Caco-2 (cell line): ENCODE measurements around the gene PHF12. TPM values are rescaled to one million over a fixed set of nuclear protein-coding genes. Genes with fewer than 3 reads are reported as not detected.
A peak's percentile ranks its signal among the peaks of the same experiment; 100 is the strongest.

ENCODE experiments used
- BruUV-seq: library from RNA; stranded (reverse); fragments of 400-500 nt; replicated peaks from 2 replicates; lab custom pipeline; 2021; lab: Mats Ljungman, UMichigan
- CTCF ChIA-PET: fragments of 300-600 bp; sonication (Branson Sonifier 250); formaldehyde crosslinking; loops from one replicate; lab custom pipeline; 2022; ENCODE audit warnings: antibody characterized with exemption; lab: Charles Lee
- POLR2A ChIA-PET: fragments of 300-600 bp; sonication (Branson Sonifier 250); formaldehyde crosslinking; loops from one replicate; lab custom pipeline; 2022; ENCODE audit warnings: antibody characterized with exemption; lab: Charles Lee
- DNase-seq, 2 experiments: peaks; one replicate each; pipeline versions ENCODE4 v3.0.0 to v3.0.0-alpha.2; 2020 to 2022
- H3K27me3 ChIP-seq: replicated peaks from 2 replicates; pipeline ENCODE4 v1.6.0; 2011; ENCODE audit warnings: low read length; ENCODE audit not compliant: control insufficient read depth, insufficient read depth
- H3K36me3 ChIP-seq: 2 replicates; pipeline ENCODE4 v1.5.1; 2011; ENCODE audit warnings: low read length; ENCODE audit not compliant: control insufficient read depth, insufficient read depth
- H3K4me1 ChIP-seq: fragments of 250-450 bp; sonication (Bioruptor Pico); 2 replicates; pipeline ENCODE4 v1.5.1; 2020; ENCODE audit warnings: mild to moderate bottlenecking
- H3K4me3 ChIP-seq: 2 replicates; pipeline ENCODE4 v1.5.1; 2011; ENCODE audit warnings: low read depth, mild to moderate bottlenecking, control low read depth, low read length
- H3K9me3 ChIP-seq: fragments of 250-450 bp; sonication (Bioruptor Pico); 2 replicates; pipeline ENCODE4 v1.5.1; 2020; ENCODE audit warnings: mild to moderate bottlenecking, moderate library complexity
- H3K27ac Mint-ChIP-seq: one replicate; pipeline ENCODE4 v1.8.0; 2022; ENCODE audit warnings: mixed read lengths; ENCODE audit not compliant: unreplicated experiment
- H3K27me3 Mint-ChIP-seq: one replicate; pipeline ENCODE4 v1.8.0; 2022; ENCODE audit warnings: mixed read lengths; ENCODE audit not compliant: insufficient read depth, unreplicated experiment
- H3K36me3 Mint-ChIP-seq: one replicate; pipeline ENCODE4 v1.8.0; 2022; ENCODE audit warnings: mild to moderate bottlenecking, mixed read lengths; ENCODE audit not compliant: insufficient read depth, unreplicated experiment
- H3K4me1 Mint-ChIP-seq: one replicate; pipeline ENCODE4 v1.8.0; 2022; ENCODE audit warnings: low read depth, mixed read lengths; ENCODE audit not compliant: unreplicated experiment
- H3K4me3 Mint-ChIP-seq: one replicate; pipeline ENCODE4 v1.8.0; 2022; ENCODE audit warnings: mild to moderate bottlenecking, moderate library complexity, mixed read lengths; ENCODE audit not compliant: unreplicated experiment
- H3K9me3 Mint-ChIP-seq: one replicate; pipeline ENCODE4 v1.8.0; 2022; ENCODE audit warnings: mixed read lengths; ENCODE audit not compliant: unreplicated experiment
- CTCF ChIP-seq, 2 experiments: fragments of 200-600 bp in 1 of 2; IDR thresholded peaks; 1 replicate in 1 of 2; 2 replicates in 1 of 2; pipeline versions ENCODE4 v1.5.1 to v1.8.0; 2011 to 2022; ENCODE audit warnings: antibody characterized with exemption in 1 of 2, control low read depth in 1 of 2, inconsistent platforms in 1 of 2, low read depth in 1 of 2, low read length in 1 of 2, mild to moderate bottlenecking in 1 of 2, moderate library complexity in 1 of 2; ENCODE audit not compliant: insufficient read depth in 1 of 2, severe bottlenecking in 1 of 2, unreplicated experiment in 1 of 2
- intact Hi-C: fragments of 100-400 bp; cut with micrococcal nuclease; formaldehyde crosslinking; loops from one replicate; pipeline ENCODE4 v1.10.0; 2022; ENCODE audit not compliant: unreplicated experiment
- total RNA-seq: library from RNA; stranded (reverse); gene quantifications from 2 replicates; pipeline ENCODE4 v1.2.3, GENCODE V29; 2022

The PHF12 gene
- total RNA-seq, 1 experiment from 2014 or later = 49.9 TPM

- BruUV-seq = TSS peak; percentile 28
- Mint-ChIP-seq H3K27me3 (no peaks in the 10 kb centered on the region), H3K9me3 (no peaks in the 10 kb centered on the region), H3K27ac (peak within 1 kb of the TSS; percentile 80), H3K4me3 (peak within 1 kb of the TSS; percentile 89), H3K36me3 (peaks cover 41% of the 10 kb centered on the region), H3K4me1 (peaks cover 14% of the 10 kb centered on the region)
- Histone ChIP-seq H3K9me3 (no peaks in the 10 kb centered on the region), H3K27me3 (no peaks in the 10 kb centered on the region), H3K36me3 (no peaks in the 10 kb centered on the region; the same call in 1 of the 2 replicates), H3K4me1 (peaks cover 23% of the 10 kb centered on the region), H3K4me3 (peak within 1 kb of the TSS; percentile 86)
- intact Hi-C loops = loop anchor here (1.0 kb wide), 2 partner anchors 134 to 170 kb away; no protein-coding TSS in a partner anchor
- DNase-seq = peak; percentile 87
- ChIA-PET CTCF (interaction anchor here (0.7 to 2.3 kb wide), 5 partner anchors 11 to 170 kb away, joined by 3 to 14 read pairs (median 3); no protein-coding TSS in a partner anchor), POLR2A (interaction anchor here (1.2 to 1.8 kb wide), 3 partner anchors 54 to 169 kb away, joined by 3 to 6 read pairs (median 3); partner anchors contain the start of gene PHF12)
- TF ChIP-seq CTCF (IDR thresholded peaks at IDR 0.05; ENCODE audit: insufficient read depth in 1 of 2, low read depth in 1 of 2, low read length in 1 of 2, severe bottlenecking in 1 of 2, unreplicated experiment in 1 of 2) = peak; percentile 40 to 49
These were observed 54.2 kb downstream of the PHF12 start, which contains the start of gene FLOT2 for GRCh38 chr17:28896884-28897768. TSS of gene FLOT2 (minus strand) at chr17:28897733. CDS start at chr17:28897574, 159 bp downstream.

GRCh38 chr17:28896491-28896883 lies 54.8 kb downstream of the PHF12 start:
- Mint-ChIP-seq H3K36me3 (peaks cover 46% of the 10 kb centered on the region), H3K4me1 (peaks cover 10% of the 10 kb centered on the region), H3K27ac (peak overlapping the region; percentile 80), H3K4me3 (peak overlapping the region; percentile 89), H3K9me3 (no peaks in the 10 kb centered on the region), H3K27me3 (no peaks in the 10 kb centered on the region)
- DNase-seq = no peak
- ChIA-PET POLR2A (interaction anchor here (1.8 kb wide), 1 partner anchor 55 kb away, joined by 6 read pairs; the partner anchor contains the start of gene PHF12), CTCF (interaction anchor here (0.9 to 1.2 kb wide), 3 partner anchors 133 to 169 kb away, joined by 3 to 4 read pairs (median 3); no protein-coding TSS in a partner anchor)
- H3K4me1 ChIP-seq = peaks cover 18% of the 10 kb centered on the region
- intact Hi-C loops = no loop called here
- no peak for TF ChIP-seq CTCF (IDR thresholded peaks at IDR 0.05; ENCODE audit: insufficient read depth in 1 of 2, low read depth in 1 of 2, low read length in 1 of 2, severe bottlenecking in 1 of 2, unreplicated experiment in 1 of 2)
- H3K36me3 ChIP-seq = no peaks in the 10 kb centered on the region; the same call in 1 of the 2 replicates
- BruUV-seq = no TSS peak
- no peaks in the 10 kb centered on the region for H3K9me3 ChIP-seq
- no peaks in the 10 kb centered on the region for H3K27me3 ChIP-seq
- H3K4me3 ChIP-seq = peak overlapping the region; percentile 86

- no peak for TF ChIP-seq CTCF (IDR thresholded peaks at IDR 0.05; ENCODE audit: insufficient read depth in 1 of 2, low read depth in 1 of 2, low read length in 1 of 2, severe bottlenecking in 1 of 2, unreplicated experiment in 1 of 2)
- Histone ChIP-seq H3K9me3 (no peaks in the 10 kb centered on the region), H3K4me1 (peaks cover 14% of the 10 kb centered on the region), H3K4me3 (peak overlapping the region; percentile 86), H3K27me3 (no peaks in the 10 kb centered on the region), H3K36me3 (peaks cover 1% of the 10 kb centered on the region; the same call in 1 of the 2 replicates)
- no peak for DNase-seq
- H3K4me1 Mint-ChIP-seq = peaks cover 11% of the 10 kb centered on the region
- peak overlapping the region; percentile 89 for H3K4me3 Mint-ChIP-seq
- intact Hi-C loops = no loop called here
- no TSS peak for BruUV-seq
- peak overlapping the region; percentile 80 for H3K27ac Mint-ChIP-seq
- H3K36me3 Mint-ChIP-seq = peaks cover 52% of the 10 kb centered on the region
- no peaks in the 10 kb centered on the region for H3K9me3 Mint-ChIP-seq
- ChIA-PET CTCF (interaction anchor here (0.6 to 1.2 kb wide), 3 partner anchors 31 to 168 kb away, joined by 3 to 4 read pairs (median 3); no protein-coding TSS in a partner anchor), POLR2A (interaction anchor here (1.8 kb wide), 1 partner anchor 56 kb away, joined by 6 read pairs; the partner anchor contains the start of gene PHF12)
- H3K27me3 Mint-ChIP-seq = no peaks in the 10 kb centered on the region
These were observed 55.4 kb downstream of the PHF12 start for GRCh38 chr17:28895794-28896447.
